ENCODE results near the gene MFSD12.

DNA sequence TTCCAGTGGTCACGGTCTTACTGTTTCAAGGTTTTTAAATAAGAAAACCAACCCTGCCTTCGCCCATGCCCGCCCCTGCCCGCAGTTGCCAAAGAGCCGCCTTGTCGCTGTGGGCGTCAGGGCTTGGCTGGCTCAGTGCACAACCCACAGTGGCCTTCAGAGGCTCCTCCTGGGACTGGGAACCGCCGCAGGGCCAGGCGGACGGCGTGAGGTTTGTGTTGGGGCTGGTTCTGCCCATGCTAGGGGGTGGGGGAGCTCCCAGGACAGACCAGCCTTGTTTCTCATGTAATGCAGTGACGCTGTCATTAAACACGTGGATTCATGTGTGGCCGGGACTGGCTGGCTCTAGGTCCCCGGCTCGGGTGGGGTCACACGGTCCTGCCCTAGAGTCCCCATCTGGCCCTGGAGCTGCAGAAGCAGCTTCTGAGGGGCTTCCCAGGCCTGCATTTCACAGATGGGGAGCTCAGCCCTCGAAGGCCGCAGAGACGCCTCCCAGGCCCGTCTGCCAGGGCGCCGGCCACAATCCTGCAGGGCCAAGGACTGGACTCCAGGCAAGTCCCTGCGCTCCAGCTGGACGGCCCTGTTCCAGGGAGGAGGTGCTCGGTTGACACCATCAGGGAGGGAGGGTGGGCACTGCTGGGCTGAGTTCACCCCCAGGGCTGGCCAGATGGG is 20.8 kb downstream of the MFSD12 start:
- TF ChIP-seq ESRRG (CRISPR knock-in tag; IDR thresholded peaks at IDR 0.05) (no peak), ISL1 (CRISPR knock-in tag; IDR thresholded peaks at IDR 0.05) (no peak), PPARA (CRISPR knock-in tag; IDR thresholded peaks at IDR 0.05; ENCODE audit: borderline replicate concordance) (no peak), RARB (CRISPR knock-in tag; IDR thresholded peaks at IDR 0.05) (no peak)
- TF ChIP-seq, protein P1, sequence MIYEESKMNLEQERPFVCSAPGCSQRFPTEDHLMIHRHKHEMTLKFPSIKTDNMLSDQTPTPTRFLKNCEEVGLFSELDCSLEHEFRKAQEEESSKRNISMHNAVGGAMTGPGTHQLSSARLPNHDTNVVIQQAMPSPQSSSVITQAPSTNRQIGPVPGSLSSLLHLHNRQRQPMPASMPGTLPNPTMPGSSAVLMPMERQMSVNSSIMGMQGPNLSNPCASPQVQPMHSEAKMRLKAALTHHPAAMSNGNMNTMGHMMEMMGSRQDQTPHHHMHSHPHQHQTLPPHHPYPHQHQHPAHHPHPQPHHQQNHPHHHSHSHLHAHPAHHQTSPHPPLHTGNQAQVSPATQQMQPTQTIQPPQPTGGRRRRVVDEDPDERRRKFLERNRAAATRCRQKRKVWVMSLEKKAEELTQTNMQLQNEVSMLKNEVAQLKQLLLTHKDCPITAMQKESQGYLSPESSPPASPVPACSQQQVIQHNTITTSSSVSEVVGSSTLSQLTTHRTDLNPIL (CRISPR knock-in tag; IDR thresholded peaks at IDR 0.05; ENCODE audit: low read depth), result no peak
- TF ChIP-seq, protein P2, sequence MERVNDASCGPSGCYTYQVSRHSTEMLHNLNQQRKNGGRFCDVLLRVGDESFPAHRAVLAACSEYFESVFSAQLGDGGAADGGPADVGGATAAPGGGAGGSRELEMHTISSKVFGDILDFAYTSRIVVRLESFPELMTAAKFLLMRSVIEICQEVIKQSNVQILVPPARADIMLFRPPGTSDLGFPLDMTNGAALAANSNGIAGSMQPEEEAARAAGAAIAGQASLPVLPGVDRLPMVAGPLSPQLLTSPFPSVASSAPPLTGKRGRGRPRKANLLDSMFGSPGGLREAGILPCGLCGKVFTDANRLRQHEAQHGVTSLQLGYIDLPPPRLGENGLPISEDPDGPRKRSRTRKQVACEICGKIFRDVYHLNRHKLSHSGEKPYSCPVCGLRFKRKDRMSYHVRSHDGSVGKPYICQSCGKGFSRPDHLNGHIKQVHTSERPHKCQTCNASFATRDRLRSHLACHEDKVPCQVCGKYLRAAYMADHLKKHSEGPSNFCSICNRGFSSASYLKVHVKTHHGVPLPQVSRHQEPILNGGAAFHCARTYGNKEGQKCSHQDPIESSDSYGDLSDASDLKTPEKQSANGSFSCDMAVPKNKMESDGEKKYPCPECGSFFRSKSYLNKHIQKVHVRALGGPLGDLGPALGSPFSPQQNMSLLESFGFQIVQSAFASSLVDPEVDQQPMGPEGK (CRISPR knock-in tag; IDR thresholded peaks at IDR 0.05; ENCODE audit: borderline replicate concordance), result no peak
- TF ChIP-seq, protein P3, sequence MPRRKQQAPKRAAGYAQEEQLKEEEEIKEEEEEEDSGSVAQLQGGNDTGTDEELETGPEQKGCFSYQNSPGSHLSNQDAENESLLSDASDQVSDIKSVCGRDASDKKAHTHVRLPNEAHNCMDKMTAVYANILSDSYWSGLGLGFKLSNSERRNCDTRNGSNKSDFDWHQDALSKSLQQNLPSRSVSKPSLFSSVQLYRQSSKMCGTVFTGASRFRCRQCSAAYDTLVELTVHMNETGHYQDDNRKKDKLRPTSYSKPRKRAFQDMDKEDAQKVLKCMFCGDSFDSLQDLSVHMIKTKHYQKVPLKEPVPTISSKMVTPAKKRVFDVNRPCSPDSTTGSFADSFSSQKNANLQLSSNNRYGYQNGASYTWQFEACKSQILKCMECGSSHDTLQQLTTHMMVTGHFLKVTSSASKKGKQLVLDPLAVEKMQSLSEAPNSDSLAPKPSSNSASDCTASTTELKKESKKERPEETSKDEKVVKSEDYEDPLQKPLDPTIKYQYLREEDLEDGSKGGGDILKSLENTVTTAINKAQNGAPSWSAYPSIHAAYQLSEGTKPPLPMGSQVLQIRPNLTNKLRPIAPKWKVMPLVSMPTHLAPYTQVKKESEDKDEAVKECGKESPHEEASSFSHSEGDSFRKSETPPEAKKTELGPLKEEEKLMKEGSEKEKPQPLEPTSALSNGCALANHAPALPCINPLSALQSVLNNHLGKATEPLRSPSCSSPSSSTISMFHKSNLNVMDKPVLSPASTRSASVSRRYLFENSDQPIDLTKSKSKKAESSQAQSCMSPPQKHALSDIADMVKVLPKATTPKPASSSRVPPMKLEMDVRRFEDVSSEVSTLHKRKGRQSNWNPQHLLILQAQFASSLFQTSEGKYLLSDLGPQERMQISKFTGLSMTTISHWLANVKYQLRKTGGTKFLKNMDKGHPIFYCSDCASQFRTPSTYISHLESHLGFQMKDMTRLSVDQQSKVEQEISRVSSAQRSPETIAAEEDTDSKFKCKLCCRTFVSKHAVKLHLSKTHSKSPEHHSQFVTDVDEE (CRISPR knock-in tag; IDR thresholded peaks at IDR 0.05), result no peak

Measured in SK-N-SH treated with all-trans-retinoic acid at 6 μM for 48 hours (cell line).